Glomerular visceral epithelial cell (primary cell): ENCODE data around the gene TMEM248.
"Not testable (repeated sequence)": the region's sequence is repeated elsewhere in the genome, so short reads cannot be mapped to it uniquely, and the experiment has no call there.

Source experiments
- DNase-seq: peaks from one replicate; pipeline ENCODE4 v3.0.0-alpha.2; 2016; ENCODE audit errors: extremely low spot score

Gene TMEM248

DNA sequence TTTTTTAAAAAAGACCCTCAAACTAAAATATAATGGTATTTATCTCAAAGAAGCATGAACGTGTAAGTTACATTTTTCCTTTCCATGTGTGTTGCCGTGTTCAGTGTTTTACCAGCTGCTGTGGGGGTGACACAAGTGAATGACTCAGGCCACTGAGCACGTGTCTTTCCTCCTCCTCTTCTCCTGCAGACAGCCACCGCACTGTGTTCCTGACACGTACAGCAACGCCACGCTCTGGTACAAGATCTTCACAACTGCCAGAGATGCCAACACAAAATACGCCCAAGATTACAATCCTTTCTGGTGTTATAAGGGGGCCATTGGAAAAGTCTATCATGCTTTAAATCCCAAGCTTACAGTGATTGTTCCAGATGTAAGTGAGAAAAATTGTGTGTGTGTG is 29.7 kb downstream of the TMEM248 start:
- no peak for DNase-seq

DNA sequence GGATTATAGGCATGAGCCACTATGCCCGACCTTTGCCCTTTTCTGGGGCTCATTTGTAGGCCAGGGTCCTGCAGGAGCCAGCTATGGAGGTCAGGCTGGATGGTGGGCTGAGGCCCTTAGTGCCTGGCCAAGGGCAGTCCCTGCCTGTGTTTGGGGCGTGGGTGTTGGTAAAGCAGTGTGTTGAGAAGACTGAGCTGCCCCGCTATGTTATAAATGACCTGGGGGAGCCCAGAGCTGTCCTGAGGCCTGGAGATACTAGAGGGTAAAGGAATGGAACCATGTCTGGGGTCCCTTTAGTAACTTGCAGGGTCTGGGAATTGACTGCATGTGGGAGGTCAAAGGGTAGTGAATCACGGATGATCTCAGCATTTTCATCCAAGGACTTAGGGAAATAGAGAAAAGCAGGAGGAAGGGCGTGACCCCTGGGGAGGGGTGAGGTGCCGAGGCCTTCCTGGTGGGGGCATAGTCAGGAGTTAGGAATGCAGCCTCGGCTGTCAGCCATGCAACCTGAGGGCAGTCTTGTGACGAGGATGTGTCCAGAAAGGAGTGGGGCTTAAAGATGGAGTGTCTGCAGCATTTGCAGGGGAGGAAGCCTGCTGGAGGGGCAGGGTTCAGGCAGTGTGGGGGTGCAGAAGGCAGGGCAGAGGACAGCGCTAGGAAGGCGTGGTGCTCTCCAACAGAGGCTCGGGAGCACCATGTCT is 31.5 kb downstream of the TMEM248 start:
- DNase-seq: peak; percentile 76

DNA sequence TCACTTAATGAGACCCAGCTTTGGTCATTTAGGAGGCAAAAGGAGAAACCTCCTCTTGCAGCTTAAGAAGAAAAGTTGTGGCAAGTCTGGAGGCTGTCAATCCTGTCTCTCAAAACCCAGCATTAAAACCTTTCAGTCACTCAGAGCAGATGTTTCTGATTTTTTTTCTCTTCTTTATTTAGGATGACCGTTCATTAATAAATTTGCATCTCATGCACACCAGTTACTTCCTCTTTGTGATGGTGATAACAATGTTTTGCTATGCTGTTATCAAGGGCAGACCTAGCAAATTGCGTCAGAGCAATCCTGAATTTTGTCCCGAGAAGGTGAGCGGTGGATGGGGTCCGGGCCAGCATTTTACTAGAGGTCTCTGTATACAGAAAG is 32.0 kb downstream of the TMEM248 start:
- no peak for DNase-seq

DNA sequence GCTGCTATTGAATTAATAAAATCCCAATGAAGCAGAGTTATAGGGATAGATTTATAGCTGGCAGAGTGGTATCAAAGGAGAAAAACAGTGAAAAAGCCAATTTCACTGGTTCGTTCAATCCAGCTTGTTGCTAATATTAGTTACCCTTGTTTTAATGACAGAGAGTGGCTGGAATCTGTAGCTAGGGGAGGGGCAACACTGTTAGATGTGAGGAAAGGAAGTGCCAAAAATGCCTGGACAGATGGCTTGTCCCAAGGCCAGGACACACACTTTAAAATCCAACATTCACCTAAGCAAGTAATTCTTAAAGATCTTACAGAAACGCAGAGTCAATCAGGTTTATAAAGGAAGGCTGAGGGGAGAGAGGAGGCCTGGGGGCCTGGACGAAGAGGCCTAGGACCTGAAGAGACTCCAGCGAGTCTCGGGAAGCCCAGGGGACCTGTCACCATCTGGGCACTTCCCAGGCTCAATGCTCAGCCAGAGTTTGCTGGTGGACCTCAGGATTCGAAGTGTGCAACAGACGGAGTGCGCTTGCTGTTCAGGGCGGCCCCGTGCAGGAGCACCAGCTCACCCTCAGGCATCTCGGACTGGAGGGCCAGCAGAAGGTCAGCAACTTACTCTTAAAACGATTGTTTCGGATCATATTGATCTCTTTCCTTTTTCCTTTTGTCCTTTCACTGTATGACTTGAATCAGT is 36.7 kb downstream of the TMEM248 start:
- no peak for DNase-seq

DNA sequence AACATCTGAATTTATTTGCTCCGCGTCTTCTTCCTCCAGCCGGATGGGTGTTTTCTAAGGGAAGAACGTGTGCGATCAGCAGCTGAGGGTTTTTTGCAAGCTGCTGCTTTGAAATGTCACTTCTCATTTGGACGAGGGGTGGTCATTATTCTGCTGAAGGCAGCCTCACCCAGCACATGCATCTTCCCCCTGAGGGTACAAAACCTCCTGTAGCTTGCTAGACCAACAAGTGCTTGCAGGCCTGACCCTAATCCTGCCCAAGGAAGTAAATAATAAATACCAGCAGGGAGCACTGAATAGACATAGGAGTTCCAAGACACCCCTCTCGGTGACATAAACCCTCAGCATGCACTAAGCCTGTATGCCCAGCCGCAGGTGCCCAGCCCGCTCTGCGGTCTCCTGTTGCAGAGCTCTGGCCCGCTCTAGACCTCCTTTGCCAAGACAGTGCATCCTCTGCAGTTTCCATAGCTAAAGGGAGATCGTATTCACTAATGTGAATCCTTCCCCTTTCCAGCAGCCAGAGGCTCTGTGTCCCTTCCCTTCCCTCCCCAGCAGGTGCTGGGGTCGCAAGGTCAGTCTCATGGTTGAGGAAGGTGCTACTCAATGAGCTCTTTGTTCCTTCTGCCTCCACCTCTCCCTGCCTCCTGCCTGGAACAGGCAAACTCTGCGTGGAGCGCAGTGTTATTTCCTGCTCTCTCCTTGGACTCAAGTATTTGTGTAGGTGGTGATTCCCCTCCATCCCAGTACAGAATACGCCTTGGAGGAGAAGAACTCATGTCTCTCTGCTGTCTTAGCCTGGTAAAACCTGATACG is 37.7 kb downstream of the TMEM248 start:
- DNase-seq: no peak

DNA sequence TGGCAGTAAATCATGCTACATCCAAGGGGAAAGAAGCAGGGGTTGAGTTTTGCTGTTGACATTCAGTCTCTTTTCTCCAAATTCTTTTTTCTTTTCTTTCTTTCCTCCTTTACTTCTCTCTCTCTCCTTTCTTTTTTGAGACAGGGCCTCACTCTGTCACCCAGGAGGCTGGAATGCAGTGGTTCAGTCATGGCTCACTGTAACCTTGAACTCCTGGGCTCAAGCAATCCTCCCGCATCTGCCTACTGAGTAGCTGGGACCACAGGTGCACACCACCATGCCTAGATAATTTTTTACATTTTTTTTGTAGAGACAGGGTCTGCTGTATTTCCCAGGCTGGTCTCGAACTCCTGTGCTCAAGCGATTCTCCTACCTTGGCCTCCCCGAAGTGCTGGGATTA is 39.2 kb downstream of the TMEM248 start:
- no peak for DNase-seq

DNA sequence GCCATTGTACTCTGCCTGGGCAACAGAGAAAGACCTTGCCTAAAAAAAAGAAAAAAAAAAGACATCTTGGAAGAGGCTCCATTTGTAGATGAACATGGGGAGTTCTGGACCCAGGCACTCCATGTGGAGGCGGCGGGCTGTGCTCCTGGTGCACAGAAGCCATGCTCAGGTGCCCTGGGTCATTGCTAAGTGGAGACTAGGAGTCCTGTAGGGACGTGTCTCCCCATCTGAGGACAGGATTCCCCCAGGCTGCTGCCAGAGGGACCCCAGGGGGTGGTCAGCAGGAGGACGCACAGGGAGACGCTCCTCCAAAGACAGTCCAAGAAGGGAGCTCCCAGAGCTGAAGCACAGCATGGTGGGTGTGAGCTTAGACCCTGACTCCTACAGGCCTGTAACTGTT is 40.1 kb downstream of the TMEM248 start:
- no peak for DNase-seq

DNA sequence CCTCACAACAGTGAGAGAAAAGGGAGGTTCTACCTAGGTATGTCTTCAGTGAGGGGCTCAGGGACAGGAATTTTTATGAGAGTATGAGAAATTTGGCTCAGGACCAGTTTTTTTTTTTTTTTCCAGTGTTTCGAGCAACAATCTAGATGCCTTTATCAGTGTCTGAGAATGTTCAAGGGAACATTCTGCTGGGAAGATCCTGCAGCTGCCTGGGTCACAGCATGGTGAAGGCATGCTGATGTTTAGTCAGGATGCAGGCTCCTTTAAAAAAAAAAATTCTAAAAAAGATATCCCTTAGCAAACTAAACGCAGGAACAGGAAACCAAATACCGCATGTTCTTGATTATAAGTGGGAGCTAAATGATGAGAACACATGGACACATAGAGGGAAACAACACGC is 43.4 kb downstream of the TMEM248 start:
- no peak for DNase-seq

DNA sequence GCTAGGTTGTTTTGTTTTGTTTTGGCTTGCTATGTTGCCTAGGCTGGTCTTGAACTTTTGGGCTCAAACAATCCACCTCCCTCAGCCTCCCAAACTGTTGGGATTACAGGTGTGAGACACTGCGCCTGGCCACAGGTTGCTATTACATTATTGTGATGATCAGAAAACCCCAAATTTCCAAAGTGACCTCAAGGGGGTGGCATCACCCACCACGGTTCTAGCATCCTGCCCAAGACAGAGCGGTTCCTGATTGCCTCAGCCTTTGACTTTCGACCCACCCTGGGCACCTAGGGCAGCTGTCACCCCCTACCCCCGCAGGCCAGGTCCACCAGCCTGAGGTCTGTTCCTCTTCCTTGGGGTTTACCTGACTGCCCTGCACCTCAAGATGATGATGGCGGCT is 46.0 kb downstream of the TMEM248 start:
- DNase-seq: no peak

DNA sequence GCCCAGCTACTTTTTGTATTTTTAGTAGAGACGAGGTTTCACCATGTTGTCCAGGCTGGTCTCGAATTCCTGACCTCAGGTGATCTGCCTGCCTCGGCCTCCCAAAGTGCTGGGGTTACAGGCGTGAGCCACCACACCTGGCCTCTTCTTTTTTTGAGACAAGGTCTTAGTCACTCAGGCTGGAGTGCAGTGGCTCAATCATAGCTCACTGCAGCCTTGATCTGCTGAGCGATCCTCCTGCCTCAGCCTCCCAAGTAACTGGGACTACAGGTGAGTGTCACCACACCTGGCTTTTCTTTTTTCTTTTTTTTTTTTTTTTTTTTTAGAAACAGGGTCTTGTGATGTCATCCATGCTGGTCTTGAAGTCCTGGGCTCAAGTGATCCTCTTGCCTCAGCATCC is 48.0 kb downstream of the TMEM248 start:
- not testable (repeated sequence) for DNase-seq

DNA sequence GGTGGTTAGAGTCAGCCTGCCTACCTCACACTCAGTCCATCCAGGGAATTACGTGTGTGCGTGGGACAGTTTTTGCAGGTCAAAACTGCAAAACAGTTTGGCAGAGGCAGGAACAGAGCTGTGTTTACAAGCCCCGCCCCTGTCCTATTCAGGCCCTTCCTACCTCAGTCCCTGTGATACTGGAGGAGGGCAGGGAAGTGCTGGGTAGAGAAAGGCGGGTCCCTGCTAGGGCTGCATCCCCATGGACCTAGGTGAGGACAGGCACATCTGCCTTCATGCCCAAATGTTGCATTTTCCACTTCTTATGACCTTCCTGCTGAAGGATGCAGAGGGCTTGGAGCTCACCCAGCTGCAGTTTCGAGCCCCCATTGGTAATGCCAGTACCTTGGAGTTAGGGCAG is 49.3 kb downstream of the TMEM248 start:
- no peak for DNase-seq

DNA sequence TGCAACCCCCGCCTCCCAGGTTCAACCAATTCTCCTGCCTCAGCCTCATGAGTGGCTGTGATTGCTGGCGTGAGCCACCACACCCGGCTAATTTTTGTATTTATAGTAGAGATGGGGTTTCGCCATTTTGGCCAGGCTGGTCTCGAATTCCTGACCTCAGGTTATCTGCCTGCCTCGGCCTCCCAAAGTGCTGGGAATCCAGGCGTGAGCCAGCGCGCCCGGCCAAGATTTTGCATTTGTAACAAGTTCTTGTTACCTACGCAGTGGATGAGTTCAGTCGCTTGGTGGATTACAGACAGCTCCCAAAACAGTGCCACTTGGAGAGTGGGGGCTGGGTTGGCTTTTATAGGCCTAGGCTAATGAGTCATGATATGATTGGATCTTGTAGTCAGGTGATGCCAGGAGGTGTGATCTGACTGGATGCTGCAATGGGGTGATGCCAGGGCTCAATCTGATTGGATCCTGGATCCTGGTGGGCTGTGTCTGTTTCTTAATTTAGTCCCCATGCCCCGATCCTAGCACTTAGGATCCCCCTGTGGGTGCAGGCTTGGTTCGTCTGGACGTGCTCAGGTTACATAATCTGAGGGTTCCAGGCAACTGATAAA is 54.1 kb downstream of the TMEM248 start:
- DNase-seq: no peak

DNA sequence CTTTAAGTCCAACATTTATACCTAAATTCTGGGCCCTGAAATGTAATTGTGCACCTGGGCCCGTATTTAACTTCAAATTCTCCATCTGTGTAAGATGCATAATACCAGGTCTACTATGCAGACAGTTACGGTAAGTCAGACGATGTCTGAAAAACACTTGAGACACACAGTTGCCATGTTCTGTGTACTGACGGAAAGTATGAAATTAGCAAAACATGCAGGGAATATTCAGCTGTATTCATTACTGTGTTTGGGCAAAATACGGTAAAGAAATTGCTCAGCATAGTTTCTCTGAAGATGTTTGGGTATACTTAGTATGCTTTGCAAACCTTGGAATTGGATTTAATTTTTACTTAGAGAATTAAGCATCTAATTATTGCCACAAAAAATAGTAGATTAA is 57.3 kb downstream of the TMEM248 start:
- not testable (repeated sequence) for DNase-seq

DNA sequence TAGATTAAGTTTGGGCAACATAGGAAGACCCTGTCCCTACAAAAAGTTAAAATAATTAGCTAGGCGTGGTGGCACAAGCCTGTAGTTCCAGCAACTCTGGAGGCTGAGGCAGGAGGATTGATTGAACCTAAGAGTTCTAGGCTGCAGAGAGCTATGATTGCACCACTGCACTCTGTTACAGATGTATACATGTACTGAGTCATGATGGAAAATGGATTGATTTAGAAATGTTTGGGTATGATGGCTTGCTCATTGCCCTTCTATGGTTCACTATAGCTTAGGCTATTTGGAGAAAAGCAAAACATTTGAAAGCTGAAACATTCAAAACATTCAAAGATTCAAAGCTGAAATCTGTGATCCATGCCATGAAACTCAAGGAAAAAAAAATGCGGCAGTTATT is 58.0 kb downstream of the TMEM248 start:
- not testable (repeated sequence) for DNase-seq

DNA sequence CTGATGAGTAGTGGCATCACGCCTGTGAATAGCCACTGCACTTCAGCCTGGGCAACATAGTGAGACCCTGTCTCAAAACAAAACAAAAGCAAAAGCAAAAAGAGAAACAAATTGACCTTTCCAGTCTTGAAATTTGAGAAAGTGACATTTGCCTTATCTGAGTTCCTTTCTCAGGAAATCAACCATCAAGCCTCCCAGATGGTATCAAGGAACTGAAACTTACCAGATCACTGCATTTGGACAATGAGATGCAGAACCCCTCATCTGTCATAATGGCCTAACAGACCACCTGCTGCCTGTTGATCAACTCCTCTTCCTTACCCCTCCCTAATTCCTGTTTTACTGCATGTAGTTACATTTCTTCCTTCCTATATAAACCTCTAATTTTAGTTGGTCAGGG is 59.3 kb downstream of the TMEM248 start:
- not testable (repeated sequence) for DNase-seq

DNA sequence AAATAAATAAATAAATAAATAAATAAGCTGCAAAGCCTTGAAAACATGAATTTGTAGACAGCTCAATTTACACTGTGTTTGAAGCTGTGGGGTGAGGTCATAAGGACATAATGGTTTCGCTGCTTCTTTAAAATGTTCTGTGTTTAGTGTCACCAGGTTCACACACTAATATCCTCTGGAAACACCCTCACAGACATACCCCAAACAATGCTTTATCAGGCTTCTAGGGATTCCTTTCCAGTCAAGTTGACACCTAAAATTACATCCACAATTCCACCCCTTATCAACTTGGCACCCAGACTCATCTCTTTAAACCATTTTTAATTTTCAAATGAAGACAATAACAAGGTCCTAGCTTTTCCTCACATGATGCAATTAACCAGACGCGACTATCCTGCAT is 68.5 kb downstream of the TMEM248 start:
- DNase-seq: not testable (repeated sequence)

DNA sequence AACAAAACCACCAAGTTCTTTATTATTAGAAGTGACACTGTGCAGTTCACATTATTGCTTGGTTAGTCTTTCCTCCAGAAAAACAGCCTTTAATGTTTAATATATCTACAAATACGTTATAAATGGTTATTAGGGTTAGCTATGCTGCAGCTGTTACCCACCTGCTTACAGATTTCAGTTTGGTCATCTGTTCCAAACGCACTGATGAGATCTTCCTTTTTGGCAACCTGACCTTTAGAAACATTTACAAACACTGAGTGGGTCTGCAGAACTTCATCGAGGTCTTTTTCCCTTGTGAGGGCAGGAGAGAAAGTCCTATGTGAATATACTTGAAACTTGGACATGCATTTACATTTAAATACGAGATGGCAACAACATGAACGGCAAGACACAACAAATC is 73.0 kb downstream of the TMEM248 start:
- DNase-seq: not testable (repeated sequence)

DNA sequence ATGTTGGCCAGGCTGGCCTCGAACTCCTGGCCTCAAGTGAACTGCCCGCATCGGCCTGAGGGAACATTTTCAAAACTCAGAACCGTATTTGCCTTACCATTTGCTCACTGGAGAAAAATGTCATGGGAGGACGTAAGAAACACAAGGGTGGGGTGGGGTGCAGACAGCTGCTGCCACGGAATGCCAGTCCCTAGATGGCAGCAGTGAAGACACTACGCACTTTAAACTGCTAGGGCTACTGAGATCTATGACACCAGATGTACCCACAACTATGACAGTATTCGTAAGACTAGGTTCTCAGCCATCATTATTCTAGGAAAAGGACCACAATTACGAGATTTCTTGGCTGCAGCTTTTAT is 73.6 kb downstream of the TMEM248 start:
- DNase-seq: peak; percentile 77

DNA sequence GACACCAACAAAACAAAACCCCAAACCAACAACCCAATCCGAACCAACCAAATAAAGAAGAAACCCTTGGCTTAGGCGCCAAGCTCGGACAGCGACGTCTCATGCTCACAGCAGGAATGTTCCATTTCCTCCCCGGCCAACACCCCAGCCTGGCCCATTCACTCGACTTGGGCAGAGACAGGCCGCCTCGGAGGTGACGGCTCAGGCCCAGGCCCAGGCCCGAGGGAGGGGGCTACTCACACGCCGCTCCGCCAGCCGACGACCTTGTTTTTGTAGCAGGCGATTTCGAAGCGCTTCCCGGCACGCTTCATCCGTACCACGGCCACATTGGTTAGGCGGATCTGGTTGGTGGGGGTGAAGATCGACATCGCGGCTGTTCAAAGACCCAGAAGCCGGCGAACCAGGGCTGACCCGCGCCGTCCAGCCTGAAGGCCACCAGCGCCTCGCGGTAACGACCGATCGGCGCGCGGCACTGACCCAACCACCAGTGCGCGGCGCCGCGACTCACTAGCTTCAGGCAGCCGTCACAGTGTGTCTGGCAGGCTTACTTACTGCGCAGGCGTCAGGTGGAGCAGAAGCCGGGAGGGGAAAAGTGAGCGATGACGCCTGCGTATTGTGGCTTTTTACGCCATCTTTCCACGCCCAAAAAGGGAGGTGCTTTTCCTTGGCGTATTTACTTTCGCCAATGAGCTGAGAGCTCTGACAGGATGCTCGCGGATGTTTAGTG is 74.2 kb downstream of the TMEM248 start, which contains the start of gene SBDS:
Gene SBDS, minus strand, starts transcription at position 537 of the 727 bp plus-strand sequence. Its CDS starts 169 bp downstream, at position 368.
- DNase-seq: peak; percentile 98

DNA sequence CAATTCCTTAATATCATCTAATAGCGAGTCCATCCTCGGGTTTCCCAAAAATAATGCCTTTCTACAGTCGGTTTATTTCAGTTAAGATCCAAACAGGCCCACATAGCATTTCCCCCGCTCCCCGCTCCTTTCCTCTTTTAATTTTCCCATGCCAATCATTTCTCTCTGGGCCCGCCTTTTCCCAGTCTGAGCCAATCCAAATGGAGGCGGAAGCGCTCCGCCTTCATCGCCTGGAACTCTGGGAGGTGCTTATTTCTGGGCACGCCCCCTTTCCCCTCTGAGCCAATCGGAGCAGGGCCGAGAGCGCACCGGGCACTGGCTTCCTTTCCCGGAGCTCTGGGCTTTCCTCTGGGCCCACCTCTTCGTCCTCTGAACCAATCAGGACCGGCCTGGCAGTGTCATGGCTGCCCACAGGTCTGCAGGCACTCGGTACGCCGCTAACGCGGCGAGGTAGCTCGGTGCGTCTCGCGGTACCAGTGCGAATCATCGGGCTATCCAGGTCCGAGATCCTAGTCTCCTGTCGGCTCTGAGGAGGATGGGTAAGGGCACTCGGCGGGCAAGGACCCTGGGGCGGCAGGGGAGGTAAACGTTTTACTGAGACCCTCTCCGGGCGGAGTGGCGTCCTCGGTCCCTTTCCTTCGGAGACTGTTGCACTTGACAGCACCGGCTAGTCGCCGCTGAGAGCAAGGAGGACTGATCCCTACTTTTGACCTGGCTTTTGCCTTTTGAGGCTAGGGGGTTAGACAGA is 75.6 kb downstream of the TMEM248 start, which contains the start of gene TYW1:
Gene TYW1, plus strand, starts transcription at position 390 of the 748 bp plus-strand sequence. Its CDS starts 146 bp downstream, at position 536.
- DNase-seq: peak; percentile 98
